HG03095 (cell line): ENCODE data around the gene MEGF10.

Experiments used
- ATAC-seq: cut with Tn5 transposase; IDR thresholded peaks from one replicate; pipeline ENCODE4 v1.9.1; 2021; ENCODE audit warnings: moderate library complexity; ENCODE audit not compliant: unreplicated experiment

The MEGF10 gene

DNA sequence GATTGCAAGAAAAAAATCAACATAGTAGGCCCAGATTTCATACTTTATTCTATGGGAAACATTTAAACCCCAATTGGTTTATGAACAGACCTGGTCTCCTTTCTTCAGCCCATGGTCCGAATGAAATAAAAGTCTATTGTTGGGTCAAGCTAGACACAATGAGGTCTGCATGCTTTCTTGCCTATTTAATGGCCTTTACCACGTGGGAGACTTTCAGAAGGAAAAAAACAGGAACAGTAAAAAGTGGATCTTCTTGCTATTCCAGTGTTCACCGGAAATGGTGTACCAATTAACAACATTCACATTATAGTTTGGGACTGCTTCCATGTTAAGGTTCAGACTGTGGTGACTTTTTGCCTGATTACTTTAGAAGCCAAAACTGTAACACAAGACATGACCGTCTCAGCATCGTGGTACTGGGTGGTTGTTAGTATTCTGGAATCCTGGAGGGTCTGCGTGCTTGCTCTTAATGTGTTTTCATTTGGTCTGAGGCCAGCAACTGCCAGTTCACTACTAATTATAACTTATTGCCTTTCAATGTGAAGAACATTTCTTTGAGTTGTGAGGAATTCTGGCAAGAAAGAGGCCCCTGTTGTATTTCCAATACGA lies 141.5 kb downstream of the MEGF10 start:
- ATAC-seq = no peak

DNA sequence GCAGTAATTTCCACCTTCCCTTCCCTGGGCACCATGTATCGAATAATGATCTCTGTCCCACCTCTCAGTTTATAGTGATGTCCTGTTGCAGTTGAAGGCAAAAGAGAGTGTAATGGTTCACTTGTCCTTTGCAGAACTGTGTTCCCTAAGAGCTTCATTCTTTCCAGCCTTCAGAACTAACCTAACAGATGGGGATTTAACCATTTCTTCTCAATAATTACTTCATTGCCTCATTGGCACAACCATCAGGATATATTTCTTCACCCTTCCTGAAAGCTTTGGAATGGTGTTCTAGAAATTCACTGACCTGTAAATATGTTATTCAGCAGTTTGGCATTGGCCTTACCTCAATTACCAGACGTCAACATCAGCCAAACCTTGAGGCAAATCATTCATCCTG lies 142.9 kb downstream of the MEGF10 start:
- ATAC-seq = no peak

DNA sequence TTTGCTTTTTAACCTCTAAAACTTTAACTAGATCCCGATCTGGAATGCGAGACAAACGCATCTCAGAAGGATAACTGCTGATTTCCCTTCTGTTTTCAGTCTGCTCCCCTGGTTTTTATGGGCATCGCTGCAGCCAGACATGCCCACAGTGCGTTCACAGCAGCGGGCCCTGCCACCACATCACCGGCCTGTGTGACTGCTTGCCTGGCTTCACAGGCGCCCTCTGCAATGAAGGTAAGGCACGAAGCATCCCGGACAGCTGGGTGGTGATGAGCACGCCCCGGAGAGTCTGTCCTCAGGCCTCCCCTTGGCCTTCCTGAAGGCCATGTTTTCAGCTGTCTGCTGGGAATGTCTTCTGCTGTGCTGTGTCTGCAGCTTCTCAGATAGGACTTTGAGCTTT lies 144.0 kb downstream of the MEGF10 start:
- no peak for ATAC-seq

DNA sequence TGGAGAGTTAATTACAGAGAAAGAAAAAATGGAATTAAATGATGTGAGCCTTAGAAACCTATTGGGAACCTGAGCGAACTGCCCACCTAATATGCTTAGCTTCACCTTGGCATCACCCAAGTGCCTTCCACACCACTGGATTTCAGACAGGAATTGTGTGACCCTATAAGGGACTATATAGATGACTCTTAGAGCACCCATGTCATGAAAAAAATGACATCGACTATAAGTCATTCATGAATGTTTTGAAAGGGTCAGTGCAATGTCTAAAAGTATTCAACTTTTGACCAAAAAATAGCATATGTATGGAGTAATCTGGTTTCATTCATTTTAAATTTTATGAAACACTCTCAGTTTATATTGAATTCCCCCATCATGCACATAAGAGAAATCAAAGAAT lies 145.2 kb downstream of the MEGF10 start:
- no peak for ATAC-seq

DNA sequence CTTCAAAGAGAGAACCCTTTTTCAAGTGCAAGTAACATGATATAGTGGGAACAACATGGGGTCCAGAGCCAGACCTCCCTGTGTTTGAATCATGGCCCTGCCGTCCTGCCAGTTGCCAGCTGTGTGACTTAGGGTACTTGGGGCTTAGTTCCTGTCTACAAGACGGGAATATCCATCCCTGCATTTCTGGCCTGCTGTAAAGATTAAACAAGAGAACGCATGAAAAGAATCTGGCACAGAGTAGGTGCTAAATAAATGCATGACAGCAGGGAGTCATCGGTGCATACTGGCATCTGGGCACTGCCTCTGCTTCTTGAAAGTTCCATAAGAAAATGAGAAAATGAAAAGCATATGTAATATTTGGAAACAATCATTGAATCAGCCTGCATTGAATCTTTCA lies 149.0 kb downstream of the MEGF10 start:
- no peak for ATAC-seq

DNA sequence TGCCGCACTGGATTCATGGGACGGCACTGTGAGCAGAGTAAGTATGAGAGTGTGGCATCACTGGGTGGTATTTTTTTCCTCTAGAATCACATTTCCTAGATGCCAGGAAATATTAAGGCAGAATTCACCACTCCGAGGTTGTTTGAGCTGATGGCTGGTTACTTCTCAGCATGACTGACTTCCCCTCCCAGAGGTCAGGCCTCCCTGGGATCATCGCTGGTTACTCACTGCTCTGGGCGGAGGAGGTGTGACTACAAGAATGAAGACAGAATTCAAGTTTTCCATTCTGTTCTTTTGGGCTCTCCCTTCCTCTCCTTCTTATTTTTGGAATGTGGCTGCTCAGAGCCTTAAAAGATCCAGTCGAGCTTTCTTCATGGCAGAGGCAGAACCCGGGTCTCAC lies 150.2 kb downstream of the MEGF10 start:
- ATAC-seq = no peak

DNA sequence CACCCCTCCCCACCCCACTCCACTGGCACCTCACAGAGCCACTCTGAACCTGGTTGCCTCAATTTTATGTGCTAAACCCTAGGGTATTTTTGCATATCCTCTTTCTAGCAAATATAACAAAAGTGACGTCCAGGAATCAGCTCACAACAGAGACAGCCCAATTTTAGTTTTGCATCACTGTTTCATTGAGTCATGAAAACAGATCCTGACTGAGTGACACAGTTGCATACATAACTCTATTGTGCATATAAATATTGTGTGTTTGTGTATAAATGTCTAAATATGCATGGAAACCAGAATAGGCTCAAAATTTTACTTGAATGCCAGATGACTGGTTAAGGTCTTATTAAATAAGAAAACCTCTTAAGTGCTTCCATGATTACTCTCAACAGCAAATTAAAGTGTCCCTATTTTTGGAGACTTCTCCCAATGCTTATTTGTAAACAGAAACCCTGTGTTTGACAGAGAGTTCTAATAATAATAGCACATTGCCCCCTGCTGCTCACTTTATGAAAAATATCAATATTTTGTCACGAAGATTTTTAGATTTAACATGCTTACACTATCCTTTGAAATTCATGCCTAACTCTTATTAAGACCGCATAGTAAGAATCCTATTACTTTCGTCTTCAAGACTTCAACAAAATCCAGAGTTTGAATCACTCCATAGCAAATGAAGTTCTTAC lies 151.3 kb downstream of the MEGF10 start:
- ATAC-seq = no peak

DNA sequence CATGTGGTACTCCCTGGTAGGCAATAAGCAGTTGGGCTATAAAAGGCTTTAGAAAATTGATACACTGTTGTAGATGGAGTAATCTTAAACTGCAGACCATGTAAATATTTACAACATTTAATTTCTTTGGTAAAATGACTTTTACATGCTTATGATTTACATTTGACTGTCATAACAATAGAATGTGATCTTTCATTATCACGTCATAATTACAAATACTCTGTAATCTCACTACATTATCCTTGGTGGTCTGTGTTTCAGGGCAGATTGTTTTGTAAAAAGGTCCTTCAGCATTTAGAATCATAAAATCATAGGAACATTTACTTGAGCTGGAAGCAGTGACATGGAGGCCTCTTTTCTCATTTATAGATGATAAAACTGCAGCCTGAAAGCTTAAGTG lies 153.6 kb downstream of the MEGF10 start:
- no peak for ATAC-seq

DNA sequence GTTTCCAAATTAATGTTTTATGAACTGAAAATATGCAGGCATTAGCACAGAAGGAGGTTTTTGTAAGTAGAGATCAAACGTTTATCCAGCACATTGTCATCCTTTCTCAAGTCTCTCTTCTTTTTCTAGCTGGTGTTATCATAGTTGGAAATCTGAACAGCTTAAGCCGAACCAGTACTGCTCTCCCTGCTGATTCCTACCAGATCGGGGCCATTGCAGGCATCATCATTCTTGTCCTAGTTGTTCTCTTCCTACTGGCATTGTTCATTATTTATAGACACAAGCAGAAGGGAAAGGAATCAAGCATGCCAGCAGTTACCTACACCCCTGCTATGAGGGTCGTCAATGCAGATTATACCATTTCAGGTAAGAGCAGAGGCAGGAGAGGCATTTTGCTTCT lies 154.7 kb downstream of the MEGF10 start:
- ATAC-seq = no peak

DNA sequence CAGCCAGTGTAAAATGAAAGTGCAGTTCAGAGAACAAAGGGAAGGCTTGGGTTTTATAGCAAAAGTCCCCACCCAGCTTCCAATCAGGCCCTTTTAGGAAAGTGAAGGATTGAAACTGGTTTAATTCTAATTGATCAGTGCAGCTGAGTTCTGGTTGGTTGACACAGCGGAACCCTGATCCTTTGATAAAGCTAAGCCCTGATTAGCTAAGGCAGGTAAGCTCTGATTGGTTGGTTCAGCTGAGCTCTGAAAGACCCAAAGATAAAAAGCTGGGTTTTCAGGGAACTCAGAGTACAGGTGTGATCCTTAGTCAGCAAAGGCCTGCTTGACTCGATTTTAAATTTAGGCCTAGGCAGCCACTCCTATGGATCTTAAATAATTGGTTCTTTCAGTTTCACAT lies 156.0 kb downstream of the MEGF10 start:
- ATAC-seq = no peak

DNA sequence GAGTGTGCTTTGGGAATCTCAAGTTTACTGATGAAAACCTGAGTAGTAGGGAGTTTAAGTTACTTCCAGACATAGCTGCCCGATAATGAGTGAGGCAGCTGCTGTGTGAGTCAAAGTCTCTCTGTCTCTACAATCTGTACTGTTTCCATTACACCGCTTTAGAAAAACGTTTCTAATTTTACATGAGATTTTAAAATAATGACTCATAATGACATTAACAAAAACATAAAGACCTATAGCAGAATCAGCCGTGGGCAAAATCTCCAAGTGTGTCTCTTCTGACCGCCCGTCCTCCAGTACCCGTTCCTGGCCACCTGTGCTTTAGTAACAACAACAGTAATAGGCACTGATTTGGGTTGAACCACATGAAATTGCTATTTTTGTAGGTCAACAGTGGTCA lies 157.2 kb downstream of the MEGF10 start:
- ATAC-seq = no peak

DNA sequence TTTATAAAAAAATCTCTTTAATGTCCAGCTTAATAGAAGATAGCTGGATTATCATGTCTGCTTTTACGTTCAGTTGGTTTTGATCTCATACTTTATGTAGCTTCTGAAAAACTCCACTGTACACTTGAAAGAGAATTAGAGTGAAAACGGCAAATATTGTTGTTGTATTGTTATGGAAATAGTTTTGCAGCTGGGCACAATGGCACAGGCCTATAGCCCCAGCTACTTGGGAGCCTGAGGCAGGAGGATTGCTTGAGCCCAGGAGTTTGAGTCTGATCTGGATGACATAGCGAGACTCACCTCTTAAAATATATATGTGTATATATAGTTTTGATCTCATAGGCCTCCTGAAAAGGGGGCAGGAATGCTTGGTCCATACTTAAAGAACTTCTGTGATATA lies 159.4 kb downstream of the MEGF10 start:
- no peak for ATAC-seq

DNA sequence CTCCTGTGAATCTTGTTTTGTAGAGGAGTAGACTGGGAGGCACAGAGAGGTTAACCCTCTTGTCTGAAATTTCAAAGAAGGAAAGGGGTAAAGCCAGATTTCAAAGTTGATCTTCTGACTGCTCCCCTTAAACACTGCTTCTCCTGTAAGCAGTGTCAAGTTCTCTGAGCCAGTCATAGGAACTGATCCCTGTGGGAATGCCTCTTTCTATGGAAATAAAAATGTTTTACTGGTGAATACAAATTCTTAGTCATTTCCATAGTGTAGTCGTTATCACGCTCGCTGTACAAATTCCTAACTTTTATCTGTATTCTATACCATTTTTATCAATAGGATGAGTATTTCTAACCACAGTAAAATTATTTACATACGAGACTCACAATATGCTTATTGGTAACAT lies 160.5 kb downstream of the MEGF10 start:
- no peak for ATAC-seq

DNA sequence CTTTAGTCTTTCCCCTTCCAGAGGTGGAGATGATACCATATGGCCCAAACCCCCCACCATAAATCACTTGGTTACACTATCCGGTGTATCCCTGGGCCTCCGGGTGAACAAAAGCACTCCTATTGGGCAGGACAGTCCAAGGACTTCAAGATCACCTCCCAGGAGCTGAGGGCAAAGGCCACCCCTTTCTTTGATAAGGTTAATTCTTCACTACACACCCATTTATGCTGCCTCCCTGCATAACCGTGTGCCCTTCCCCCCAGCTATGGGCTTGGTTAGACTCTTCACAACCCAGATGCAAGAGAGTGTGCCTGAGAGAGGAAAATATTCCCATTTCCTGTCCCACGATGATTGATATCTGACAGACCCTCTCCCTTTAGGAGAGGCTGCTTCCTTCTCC lies 162.0 kb downstream of the MEGF10 start:
- no peak for ATAC-seq

DNA sequence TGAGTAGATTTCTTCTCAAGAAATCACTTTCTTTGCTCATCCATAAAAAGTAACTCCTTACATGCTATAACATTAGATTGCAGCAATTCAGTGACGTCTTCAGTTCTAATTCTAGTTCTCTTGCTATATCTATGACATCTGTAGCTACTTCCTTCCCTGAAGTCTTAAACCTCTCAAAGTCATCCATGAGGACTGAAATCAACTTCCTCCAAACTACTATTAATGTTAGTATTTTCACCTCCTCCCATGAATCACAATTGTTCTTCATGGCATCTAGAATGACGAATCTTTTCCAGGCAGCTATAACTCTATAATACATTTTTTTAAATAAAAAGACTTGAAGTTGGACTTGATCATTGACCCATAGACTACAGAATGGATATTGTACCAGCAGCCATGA lies 180.6 kb downstream of the MEGF10 start:
- ATAC-seq = no peak

DNA sequence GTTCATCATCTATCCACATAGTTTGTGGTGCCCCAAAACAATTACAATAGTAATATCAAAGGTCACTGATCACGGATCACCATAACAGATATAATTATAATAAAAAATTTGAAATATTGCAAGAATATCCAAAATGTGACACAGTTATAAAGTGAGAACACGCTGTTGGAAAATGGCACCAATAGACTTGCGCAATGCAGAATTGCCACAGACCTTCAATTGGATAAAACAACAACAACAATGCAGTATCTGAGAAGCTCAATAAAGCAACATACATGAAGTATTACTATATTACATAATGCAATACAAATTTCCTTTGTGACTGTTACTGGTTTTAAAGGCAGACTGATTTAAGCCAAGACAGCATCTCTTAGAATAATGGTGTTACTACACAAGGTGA lies 182.1 kb downstream of the MEGF10 start:
- no peak for ATAC-seq

DNA sequence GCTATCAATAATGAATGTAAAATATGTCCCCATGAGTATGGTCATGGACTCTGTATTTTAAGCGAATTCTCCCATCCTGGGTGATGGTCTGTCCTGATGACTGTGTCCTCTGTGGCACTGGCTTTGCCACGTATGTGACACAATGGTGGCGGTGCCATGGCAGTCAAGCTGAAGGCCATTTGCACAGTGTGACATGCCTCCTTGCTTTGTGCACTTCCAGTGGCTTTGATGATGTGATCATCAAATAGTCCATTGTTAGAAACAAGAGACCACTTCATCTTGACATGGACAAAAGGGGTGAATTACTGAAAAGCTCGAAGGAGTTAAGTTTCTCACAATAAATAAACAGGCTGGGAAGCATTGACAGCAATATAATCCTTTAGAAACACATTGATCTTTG lies 195.9 kb downstream of the MEGF10 start:
- no peak for ATAC-seq

DNA sequence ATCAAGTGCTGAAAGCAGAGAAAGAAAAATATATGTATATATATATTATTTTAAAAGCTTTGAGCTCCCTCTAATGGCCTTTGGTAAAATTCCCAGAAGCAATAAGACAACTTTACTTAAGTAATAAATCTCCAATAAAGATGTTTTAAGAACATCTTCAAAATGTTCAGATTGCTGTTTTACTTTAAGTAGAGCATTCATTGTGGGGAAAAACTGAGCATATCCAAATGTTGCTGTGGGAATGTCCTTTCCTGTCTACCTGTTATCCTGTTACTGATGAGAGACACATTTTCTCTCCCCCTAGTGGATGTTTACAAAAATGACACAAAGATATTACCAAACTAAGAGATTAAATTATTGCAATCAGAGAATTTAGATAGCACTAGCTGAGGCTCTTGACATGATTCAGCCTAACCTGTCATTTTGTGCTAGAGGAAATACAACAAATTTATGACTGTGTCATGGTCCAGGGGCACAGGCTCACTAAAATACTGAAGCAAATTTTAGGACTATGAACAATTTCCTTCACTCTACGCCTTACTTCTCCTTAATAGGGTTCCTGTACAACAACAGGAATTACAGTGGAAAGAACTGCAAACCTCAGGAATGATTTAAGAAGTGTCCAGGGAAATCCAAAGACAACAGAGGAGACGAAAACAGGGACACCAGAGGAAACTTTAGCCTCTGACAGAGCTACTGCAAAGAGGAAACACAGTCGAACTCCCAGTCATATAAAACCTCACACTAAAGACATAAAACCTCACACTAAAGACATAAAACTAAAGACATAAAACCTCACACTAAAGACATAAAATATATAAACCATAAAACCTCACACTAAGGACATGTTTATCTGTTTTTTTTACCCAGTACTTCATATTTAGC lies 202.5 kb downstream of the MEGF10 start:
- peak; percentile 57 for ATAC-seq

DNA sequence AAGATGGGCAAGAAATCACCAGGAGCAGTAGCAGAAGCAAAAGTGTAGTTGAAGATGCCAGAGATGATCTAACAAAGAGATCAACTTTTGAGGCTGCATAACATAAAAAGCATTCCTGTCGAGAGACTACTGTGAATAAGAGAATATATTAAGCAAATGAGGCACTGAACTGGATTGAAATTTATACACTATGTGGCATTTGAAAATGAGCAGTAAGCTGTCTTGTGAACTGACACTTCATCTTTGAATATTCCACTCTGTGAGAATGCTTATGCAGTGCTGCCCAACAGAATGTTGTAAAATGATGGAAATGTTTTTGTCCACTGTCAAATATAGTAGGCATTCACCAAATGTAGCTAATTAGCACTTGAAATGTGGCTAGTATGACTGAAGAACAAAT lies 208.0 kb downstream of the MEGF10 start:
- no peak for ATAC-seq

DNA sequence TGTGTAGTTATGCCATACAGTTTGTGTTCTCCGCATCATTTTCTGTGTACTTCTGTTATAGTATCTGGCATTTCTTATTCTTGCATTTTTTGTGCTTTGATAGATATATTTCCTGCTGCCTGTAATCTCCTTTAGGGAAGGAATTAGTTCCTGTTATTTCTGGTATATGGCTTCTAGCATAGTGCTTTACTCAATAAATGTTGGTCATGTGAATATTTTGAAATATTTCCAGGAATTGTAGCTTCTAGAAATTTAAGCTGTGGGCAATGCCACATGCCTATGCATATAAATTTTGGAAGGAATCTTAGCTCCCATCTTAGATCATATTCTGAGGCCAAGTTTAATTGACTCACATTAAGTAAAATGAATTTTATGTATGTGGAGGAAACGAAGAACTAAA lies 215.3 kb downstream of the MEGF10 start:
- no peak for ATAC-seq

DNA sequence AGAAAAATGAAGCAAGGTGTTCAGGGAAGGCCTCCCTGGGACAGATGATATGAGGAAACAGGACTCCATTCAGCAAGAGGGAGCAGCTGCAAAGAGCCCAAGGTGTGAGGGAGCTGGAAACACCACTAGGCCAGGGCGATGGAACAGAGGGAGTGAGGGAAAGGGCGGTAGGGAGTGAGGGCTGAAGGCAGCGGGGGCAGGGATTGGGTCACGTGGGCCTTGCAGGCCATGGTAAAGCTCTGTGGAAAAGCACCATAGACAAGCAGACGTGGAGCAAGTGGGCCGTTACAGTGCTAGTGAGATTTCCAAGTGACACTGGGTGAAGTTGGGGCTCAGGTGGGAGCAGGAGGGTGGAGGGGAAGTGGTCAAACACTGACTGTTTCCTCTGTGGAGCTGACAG lies 216.0 kb downstream of the MEGF10 start:
- no peak for ATAC-seq
